ENCODE data around the gene SLC39A11.
A peak's percentile ranks its signal among the peaks of the same experiment; 100 is the strongest.

Gene SLC39A11

GRCh38 chr17:72614476-72614870 is 478.0 kb downstream of the SLC39A11 start:
- H3K27me3 ChIP-seq (ENCODE audit: insufficient read depth, poor library complexity, severe bottlenecking), result no peaks in the 10 kb centered on the region
- TF ChIP-seq GABPA (IDR thresholded peaks at IDR 0.05; ENCODE audit: low read depth) (no peak), SPI1 (IDR thresholded peaks at IDR 0.05; ENCODE audit: borderline replicate concordance, low read depth) (no peak), REST (IDR thresholded peaks at IDR 0.05; ENCODE audit: insufficient replicate concordance, low read depth) (no peak), POLR2AphosphoS5 (IDR thresholded peaks at IDR 0.05; ENCODE audit: low read depth) (no peak), CTCF (IDR thresholded peaks at IDR 0.05; ENCODE audit: insufficient read depth, low read length) (no peak)
- DNase-seq (ENCODE audit: low read depth in 1 of 2, low spot score in 1 of 2), result no peak
- H3K4me3 ChIP-seq (replicated peaks; ENCODE audit: insufficient read depth, low read length), result no peak overlapping the region
- no peak overlapping the region for H3K27ac ChIP-seq (replicated peaks)

GRCh38 chr17:72613806-72614292 is 478.6 kb downstream of the SLC39A11 start:
- TF ChIP-seq CTCF (IDR thresholded peaks at IDR 0.05; ENCODE audit: insufficient read depth, low read length) (no peak), POLR2AphosphoS5 (IDR thresholded peaks at IDR 0.05; ENCODE audit: low read depth) (no peak), GABPA (IDR thresholded peaks at IDR 0.05; ENCODE audit: low read depth) (no peak), SPI1 (IDR thresholded peaks at IDR 0.05; ENCODE audit: borderline replicate concordance, low read depth) (0 out of 2 replicates have a peak, but pooled peaks have one; percentile 3), REST (IDR thresholded peaks at IDR 0.05; ENCODE audit: insufficient replicate concordance, low read depth) (no peak)
- peak; percentile 21 to 25 for DNase-seq (ENCODE audit: low read depth in 1 of 2, low spot score in 1 of 2)
- no peaks in the 10 kb centered on the region for H3K27me3 ChIP-seq (ENCODE audit: insufficient read depth, poor library complexity, severe bottlenecking)
- H3K4me3 ChIP-seq (replicated peaks; ENCODE audit: insufficient read depth, low read length), result no peak overlapping the region
- no peak overlapping the region for H3K27ac ChIP-seq (replicated peaks)

- H3K27ac ChIP-seq (replicated peaks), result no peak overlapping the region
- H3K4me3 ChIP-seq (replicated peaks; ENCODE audit: insufficient read depth, low read length), result no peak overlapping the region
- H3K27me3 ChIP-seq (ENCODE audit: insufficient read depth, poor library complexity, severe bottlenecking), result no peaks in the 10 kb centered on the region
- TF ChIP-seq CTCF (IDR thresholded peaks at IDR 0.05; ENCODE audit: insufficient read depth, low read length), result no peak
- TF ChIP-seq SPI1 (IDR thresholded peaks at IDR 0.05; ENCODE audit: borderline replicate concordance, low read depth), result no peak
- no peak for TF ChIP-seq REST (IDR thresholded peaks at IDR 0.05; ENCODE audit: insufficient replicate concordance, low read depth)
- TF ChIP-seq POLR2AphosphoS5 (IDR thresholded peaks at IDR 0.05; ENCODE audit: low read depth), result no peak
- no peak for TF ChIP-seq GABPA (IDR thresholded peaks at IDR 0.05; ENCODE audit: low read depth)
- no peak for DNase-seq (ENCODE audit: low read depth in 1 of 2, low spot score in 1 of 2)
These were observed 479.1 kb downstream of the SLC39A11 start for GRCh38 chr17:72613396-72613795.

All from HL-60 (cell line).